GM21825 (cell line): ENCODE results near the gene TGM2.

Source experiments
- ATAC-seq: cut with Tn5 transposase; IDR thresholded peaks from one replicate; pipeline ENCODE4 v1.9.1; 2021; ENCODE audit warnings: mild to moderate bottlenecking, moderate library complexity; ENCODE audit not compliant: unreplicated experiment

TGM2 gene

GRCh38 chr20:38162878-38163875, 1.9 kb downstream of the TGM2 start:
- no peak for ATAC-seq

GRCh38 chr20:38162149-38162548, 2.9 kb downstream of the TGM2 start:
- no peak for ATAC-seq

GRCh38 chr20:38161412-38161774, 3.7 kb downstream of the TGM2 start:
- ATAC-seq = no peak

- no peak for ATAC-seq
Observed at GRCh38 chr20:38159957-38160756, 4.9 kb downstream of the TGM2 start.

GRCh38 chr20:38159566-38159956, 5.5 kb downstream of the TGM2 start:
- no peak for ATAC-seq

- ATAC-seq = no peak
Observed at GRCh38 chr20:38158701-38159351, 6.2 kb downstream of the TGM2 start.

GRCh38 chr20:38157635-38158495, 7.2 kb downstream of the TGM2 start:
- ATAC-seq = no peak

- ATAC-seq = no peak
Observed at GRCh38 chr20:38156888-38157634, 8.0 kb downstream of the TGM2 start.

- no peak for ATAC-seq
Observed at GRCh38 chr20:38156280-38156679, 8.8 kb downstream of the TGM2 start.

GRCh38 chr20:38155811-38156210, 9.3 kb downstream of the TGM2 start:
- ATAC-seq = no peak

- ATAC-seq = no peak
Observed at GRCh38 chr20:38153401-38153800, 11.7 kb downstream of the TGM2 start.

GRCh38 chr20:38152621-38153221, 12.3 kb downstream of the TGM2 start:
- peak; percentile 47 for ATAC-seq

GRCh38 chr20:38152175-38152620, 12.9 kb downstream of the TGM2 start:
- ATAC-seq = peak; percentile 54

GRCh38 chr20:38151455-38151854, 13.6 kb downstream of the TGM2 start:
- no peak for ATAC-seq

- no peak for ATAC-seq
Observed at GRCh38 chr20:38150335-38151170, 14.5 kb downstream of the TGM2 start.

GRCh38 chr20:38148328-38149102, 16.6 kb downstream of the TGM2 start:
- ATAC-seq = no peak

- ATAC-seq = no peak
Observed at GRCh38 chr20:38147751-38148150, 17.3 kb downstream of the TGM2 start.

GRCh38 chr20:38147163-38147562, 17.9 kb downstream of the TGM2 start:
- ATAC-seq = no peak
